GM18499 (cell line): ENCODE measurements around the gene PASK.
A peak's percentile ranks its signal among the peaks of the same experiment; 100 is the strongest.

Experiments
- ATAC-seq: cut with Tn5 transposase; IDR thresholded peaks from one replicate; pipeline ENCODE4 v1.9.1; 2021; ENCODE audit warnings: moderate number of reproducible peaks; ENCODE audit not compliant: insufficient read depth, unreplicated experiment

PASK gene

DNA sequence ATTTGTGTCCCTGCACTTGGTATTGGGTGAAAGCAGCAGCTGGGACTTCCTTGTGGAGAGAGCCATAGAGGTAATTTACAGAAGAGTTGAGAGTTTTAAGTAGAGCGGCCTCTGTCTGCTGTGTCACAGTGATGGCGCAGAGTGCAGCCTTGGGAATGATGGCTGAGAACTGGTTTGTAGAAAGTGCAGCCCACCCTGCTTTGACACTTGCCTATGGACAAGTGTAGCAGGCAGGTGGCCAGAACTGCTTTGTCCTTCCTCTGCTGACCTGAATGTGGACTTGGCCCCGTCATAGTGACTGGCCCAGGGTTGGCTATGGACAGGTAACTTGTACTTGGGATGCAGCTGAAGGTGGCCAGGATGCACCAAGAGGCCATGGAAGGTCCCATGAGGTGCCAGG is 32.9 kb upstream of the PASK start:
- ATAC-seq, result no peak

DNA sequence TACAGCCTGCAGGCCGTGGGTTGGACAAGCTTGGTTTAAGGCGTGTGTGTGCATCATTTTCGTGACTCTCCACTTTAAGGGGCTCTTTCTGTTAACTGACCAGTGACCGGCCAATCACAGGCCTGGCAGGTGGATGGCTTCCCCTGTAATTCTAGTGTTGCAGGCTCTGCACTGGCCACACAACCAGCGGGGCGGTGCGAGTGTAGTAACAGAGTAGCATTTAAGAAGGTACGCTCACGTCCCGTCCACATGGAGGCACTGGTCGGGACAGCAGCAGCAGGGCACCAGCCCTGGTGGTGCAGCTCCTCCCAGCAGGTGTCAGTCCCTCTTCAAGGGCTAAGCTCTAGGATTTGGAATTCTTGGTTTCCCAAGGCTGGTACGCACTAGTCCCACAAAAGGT is 31.2 kb upstream of the PASK start:
- no peak for ATAC-seq

DNA sequence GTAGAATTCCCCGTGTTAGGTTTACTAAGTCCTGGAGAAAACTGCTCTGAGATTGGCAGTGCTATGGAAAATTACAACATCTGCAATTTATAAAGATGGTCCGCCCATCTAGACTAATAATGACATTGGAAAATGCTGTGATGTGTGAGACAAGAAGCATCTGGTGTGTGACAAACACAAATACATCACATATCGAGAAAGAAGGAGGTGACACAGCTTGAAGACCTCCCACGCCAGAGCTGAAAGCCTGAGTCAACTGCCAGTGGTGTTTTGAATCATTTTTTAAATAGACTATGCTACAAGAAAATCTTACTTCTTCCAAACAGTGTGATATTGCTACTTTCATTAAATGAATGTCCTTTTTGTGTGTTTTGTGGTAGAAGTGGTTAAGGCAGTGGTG is 30.6 kb upstream of the PASK start:
- ATAC-seq, result no peak

DNA sequence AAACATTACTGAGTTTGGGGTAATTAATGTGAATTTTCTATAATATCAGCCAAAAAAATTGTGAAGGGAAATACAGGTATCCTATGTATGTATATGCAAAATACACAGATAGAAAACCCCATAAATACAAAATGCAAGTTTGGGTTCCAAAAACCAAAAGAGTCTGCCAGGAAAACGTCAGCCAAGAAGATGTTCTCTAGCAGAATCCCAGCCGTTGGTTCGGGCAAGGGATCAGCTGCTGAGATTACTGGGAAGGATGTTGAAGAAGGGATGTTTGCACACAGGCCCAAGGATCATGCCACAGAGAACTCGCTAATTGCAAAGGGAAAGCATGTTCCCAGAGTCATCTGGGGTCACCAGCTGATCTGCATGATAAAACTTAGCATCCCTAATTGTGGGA is 29.7 kb upstream of the PASK start:
- ATAC-seq, result no peak

DNA sequence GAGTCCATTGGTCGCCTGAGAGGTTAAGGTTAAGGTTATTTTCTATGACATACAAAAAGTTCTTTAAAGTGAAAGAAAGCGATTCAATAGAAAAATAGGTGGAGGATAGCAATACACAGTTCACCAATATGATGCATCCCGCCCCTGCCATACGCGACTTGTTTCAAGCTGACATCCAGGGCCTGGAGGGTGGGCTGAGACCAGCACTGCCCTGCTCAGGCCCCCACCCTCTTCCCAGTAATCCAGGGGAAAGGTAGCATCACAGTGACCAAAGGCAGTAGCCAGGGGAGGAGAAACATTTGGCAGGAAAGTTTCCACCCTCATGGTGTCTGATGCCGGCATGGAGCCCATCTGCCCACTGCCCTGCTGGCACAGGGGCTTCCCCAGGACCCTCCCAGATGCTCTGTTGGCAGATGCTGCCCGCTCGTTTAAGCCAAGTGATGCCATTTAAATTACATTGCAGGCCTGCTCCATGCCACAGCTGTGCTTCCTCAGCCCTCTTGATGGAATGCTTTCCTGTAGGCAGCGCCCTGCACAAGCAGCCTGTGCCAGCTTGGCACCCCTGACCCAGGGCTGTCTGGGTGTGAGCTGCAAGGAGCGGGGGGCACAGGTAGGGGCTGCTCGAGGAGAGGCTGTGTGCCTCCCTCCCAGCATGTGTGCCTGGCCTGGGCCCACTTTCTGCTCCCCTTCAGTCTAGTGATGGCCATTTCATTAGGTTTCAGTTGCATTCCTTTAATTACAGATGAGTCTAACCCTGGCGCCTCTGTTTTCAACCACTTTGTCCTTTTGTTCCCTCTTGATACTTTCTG is 28.5 kb upstream of the PASK start:
- no peak for ATAC-seq

DNA sequence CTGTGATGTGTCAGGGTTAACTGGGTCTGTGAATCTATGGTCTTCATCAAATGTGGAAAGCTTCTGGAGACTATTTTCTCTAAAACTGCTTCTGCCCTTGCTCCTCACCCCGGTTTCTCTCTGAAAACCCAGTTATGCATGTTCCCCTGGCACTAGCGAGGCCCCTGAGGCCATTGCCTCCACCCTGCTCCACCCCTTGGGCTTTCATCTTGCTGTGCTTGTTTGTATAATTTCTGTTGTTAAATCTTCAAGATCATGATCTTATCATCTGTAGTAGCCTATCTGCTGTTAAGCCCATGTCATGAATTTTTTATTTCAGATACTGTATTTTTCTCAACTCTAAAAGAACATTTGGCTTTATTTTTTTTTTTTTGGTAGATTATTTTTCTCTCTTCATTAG is 24.3 kb upstream of the PASK start:
- ATAC-seq, result no peak

DNA sequence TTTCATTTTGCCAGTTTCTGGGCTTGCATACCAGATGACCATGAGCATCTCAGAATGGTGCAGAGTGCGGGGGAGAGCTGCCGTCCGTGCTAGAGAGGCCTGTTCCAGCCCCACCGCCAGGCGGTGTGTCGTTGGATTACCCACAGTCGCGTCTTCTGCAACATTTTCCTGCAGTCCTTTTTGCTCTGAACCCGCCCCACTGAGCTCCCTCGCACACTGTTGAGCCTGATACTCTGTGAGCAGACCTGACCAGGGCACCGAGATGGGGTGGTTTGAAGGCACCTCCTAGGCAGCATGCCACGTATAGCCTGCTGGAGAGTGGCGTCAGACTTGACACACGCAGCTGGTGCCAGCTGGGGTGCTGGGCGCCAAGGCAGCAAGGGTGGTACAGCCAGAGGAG is 19.1 kb upstream of the PASK start:
- no peak for ATAC-seq

DNA sequence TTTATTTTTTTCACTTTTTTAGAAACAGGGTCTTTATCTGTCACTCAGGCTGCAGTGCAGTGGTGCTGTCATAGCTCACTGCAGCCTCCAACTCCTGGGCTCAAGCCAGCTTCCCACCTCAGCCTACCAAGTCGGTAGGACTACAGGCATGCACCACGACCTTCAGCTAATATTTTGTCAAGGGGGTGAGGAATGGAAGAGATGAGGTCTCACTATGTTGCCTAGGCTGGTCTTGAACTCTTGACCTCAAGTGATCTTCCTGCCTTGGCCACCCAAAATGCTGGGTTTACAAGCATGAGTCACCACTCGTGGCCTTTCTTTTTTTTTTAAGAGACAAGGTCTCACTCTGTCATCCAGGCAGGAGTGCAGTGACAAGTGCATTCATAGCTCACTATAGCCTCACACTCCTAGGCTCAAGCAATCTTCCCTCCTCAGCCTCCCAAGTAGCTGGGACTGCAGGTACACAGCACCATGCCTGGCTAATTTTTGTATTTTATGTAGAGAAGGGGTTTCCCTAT is 14.4 kb upstream of the PASK start:
- no peak for ATAC-seq

DNA sequence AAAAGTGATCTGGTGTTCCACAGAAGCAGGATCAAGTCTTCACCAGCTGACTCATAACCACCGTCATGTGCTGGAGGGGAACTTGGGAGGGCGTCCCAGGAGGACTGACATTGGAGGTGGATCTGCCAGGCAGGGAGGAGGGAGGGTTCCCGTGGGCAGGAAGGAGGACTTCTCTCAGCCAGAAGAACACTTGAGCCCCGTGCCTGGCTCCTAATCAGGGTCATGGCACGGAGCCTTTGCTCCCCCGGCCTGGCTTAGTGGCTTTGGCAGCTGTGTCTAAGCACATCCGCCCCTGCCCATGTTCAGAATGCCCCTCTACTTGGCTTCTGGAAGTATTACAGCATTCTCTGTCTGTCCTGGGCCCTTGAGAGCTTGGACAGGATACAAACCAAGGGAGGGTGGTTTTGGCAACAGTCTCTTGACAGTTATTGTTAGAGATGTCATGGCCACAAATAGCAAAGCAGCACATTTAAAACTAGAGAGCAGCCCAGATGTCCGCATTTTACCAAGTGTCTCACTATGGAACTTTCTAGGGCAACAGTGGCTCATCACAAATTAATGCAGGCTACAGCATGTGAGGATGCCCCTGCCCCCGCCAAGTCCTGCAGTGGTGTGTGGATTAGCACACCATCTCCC is 12.5 kb upstream of the PASK start:
- no peak for ATAC-seq

DNA sequence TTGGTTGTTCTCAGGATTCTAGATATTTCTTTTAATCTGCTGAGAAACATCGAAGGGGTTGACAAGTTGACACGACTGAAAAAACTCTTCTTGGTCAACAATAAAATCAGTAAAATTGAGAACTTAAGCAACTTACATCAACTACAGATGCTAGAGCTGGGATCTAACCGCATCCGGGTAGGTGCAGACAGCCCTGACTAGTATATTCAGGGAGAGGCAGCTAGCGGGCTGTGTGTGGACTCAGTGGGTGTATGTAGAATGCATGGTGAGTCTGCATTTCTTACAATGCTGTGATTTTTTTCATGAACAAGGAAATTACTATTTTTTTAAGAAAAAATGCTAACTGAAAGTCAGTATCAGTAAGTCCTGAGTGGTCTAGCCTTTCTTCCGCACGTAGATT is 11.0 kb upstream of the PASK start:
- no peak for ATAC-seq

DNA sequence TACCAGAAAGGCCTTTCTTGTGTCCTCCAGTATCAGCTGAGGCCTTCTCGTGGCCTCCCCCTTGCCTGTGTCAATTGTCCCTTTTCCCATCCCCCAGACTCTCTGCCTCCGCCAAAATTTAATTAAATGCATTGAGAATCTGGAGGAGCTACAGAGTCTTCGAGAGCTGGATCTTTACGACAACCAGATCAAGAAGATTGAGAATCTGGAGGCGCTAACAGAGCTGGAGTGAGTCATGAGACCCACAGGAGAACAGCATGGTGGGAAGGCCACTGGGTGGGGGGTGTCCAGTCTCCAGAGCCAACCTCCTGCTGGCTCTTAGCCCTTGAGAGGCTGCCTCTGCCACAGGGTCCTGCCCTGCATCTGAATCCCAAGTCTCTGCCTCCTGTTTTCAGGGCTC is 9.8 kb upstream of the PASK start:
- ATAC-seq, result no peak

DNA sequence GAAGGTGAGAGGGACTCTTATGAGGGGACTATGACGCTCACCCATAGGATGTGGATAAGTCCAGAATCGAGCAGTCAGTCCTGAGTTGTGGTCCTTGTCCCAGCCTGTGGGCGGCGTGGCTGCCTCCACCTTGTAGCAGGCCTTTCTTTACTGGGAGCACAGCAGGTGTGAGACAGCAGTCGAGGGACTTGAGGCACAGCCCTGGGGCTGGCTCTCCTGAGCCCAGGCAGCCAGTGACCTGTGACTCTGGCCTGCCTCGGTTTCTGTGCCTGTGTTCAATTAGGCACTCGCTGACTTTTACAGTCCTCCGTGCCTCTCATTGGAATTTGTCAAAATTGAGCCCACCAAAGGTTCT is 9.3 kb upstream of the PASK start:
- ATAC-seq, result no peak

DNA sequence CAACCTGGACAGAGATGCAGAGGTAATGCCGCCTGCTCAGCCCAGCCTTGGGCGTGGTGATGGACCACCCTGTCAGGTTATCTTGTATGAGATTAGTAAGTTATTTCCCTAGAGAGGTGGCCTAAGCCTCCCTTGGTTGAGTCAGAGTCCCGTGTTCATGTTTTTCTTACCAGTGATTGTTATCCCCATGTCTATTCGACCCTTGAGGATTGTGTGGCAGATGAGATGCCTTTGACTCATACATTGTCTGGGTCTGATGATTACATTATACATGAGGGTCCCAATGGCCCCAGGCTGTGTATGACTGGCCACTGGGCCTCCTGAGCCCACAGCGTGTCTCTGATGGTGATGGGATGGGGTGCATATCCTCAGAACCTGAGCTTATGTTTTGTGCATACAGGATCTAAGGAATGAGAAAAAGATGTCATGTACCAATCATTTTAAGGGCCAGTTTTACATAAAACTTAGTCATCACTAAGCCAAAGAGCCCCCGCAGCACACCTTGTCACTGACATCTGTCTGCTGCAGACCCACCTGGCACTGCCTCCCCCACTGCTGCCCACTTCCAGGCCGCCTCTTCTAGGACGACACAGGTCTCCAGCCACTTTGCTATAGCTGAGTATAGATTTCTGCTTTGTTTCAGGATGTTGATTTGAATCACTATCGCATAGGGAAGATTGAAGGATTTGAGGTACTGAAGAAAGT is 8.7 kb upstream of the PASK start:
- no peak for ATAC-seq

DNA sequence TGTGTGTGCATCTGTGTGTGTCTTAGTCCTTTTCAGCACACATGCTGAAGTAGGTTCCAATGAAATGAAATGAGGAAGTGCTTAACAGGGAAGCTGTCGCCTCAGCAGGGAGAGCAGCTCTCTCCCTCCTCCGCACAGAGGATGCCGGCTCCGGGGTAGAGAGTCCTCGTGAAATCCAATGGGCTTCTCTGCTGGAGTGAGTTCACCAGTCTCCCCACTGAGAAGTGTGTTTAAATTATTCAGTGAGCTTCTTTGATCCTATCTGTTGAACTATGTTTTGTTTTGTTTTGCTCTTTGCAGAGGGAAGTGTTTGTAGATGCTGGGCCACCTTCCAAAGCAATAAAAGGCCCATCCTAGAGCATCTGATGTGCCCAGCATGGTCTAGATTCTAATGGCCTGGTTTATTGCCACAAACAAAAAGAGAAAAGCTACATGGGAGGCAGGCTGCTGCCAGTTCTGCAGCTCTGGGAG is 7.7 kb upstream of the PASK start:
- ATAC-seq, result no peak

DNA sequence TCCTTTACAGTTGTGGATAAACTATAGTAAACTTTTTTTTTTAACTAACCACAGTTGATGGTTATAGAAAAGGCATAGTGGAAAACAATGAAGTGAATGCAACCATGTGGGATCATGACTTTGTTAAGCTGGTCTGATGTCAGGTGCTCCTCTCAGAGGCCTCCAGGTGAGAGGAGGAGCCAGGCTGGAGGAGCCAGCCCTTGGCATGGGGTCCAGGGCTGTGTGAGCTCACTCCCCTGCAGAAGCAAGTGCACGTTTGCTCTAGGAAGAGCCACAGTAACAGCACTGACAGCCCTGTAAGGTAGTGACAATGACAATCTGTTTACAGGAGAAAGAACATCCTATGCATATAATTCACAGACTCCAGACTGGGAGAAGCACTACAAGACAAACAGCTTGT is 6.7 kb upstream of the PASK start:
- no peak for ATAC-seq

DNA sequence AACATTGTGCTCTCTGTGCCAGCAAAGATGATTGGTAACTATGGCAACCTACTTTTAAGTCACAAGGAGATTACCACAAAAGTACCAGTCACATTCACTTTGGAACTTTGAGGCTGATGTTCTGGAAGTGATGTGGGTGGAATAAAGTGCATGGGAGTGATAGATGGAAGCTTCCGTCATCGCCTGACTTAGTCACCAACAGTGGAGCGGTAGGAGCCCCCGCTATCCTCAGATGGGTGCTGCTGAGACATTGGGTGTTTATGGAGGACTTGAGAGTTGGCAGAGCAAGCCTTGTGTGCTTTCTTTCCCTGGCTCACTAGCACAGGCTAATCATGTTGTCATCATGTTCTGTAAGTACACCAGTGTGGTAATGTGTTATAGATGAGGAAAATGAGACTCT is 5.6 kb upstream of the PASK start:
- ATAC-seq, result no peak

DNA sequence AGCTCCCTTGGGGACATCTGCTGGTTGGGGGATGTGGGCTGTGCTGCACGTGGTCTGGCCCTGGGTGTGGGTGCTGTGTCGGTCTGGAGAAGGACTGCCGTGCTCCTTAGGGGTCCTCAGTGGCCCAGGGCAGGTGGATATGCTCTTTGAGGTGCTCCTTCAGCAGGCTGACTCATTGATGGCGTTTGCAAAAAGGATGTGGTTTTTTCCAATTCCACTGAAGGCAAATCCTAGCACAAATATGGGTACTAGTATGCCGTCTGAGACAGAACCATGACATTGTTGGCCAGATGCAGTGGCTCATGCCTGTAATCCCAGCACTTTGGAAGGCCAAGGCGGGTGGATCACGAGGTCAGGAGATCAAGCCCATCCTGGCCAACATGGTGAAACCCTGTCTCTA is 4.3 kb upstream of the PASK start:
- ATAC-seq, result no peak

DNA sequence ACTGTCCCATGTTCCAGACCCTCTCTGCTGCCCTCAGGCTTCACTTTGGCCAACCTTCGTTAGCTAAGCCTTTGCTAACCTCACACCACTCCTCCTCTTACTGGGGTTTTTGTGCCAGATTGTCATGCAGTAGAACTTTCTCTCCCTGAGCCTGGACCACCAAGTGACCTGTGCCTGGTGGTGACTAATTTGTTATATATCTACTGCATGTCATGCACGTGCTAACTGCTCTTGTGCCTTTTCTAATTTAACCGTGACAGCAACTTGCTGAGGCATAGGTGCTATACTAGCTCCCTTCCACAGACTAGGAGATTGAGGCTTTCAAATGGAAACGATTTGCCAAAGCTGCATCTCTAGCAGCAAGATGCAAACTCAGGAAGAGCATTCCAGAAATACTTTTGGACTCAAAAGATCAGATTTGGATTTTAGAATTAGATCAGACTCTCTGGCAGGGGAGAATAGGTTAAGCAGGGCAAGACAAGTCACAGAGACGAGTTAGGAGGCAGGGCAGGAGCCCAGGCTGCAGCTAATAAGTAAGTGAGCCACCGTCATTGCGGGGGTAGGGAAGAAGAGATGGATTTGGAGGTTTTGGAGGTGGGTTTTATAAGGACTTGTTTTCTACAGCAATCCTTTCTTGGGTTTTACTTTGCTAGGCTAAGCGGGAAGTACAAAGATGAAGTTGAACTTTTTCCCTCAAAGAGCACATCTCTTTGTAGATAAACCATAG is 2.8 kb upstream of the PASK start:
- no peak for ATAC-seq

DNA sequence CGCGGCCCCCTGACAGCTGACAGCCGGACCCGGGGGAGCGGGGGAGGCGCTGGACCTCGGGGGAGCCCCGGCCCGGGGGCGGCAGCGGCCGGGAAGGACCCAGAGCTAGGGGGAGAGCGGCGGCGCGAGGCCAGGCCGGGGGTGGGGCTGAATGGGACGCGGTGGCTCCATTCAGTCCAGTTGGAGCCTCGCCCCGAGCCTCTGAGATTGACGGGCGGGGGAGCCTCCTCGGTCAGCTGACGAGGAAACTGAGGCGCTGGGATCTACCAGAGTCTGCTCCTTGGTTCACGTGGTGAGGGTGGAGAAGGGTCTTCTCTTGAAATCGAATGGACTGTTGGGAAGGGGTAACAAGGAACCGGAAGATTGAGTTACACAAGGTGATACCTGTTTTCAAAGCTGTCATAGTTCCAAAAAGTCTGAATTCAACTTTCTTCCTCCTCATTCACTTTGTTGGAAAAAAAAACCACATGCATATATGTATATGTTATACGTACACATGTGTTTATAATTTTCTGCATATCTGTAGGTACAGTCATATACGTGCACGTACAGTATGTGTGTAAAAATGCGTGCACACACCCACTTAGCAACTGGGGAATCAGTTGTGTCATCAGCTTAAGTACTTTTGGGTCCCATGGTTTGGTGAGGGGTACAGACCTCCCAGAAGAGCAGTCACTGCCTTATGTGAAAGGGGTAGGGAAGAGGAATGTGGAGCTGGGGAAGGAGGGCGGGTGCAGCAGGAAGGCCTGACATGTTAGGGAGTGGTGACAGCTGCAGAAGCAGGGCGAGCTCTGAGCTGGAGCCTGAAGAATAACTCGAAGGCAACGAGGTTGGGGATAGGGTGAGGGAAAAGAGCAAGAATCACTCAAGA is 1.6 kb upstream of the PASK start:
- peak; percentile 12 for ATAC-seq
